ENCODE measurements around the gene GOLPH3L.
A peak's percentile ranks its signal among the peaks of the same experiment; 100 is the strongest.
"Not testable (repeated sequence)": the region's sequence is repeated elsewhere in the genome, so short reads cannot be mapped to it uniquely, and the experiment has no call there.

GOLPH3L gene

GRCh38 chr1:150696995-150697927 lies at the start of gene GOLPH3L:
TSS of gene GOLPH3L (minus strand) at chr1:150697154. CDS start at chr1:150694838, 2,316 bp downstream.
- DNase-seq, result peak; percentile 94

GRCh38 chr1:150730130-150730721 lies 33.3 kb upstream of the GOLPH3L start:
- DNase-seq, result no peak

- no peak for DNase-seq
These were observed 27.4 kb upstream of the GOLPH3L start for GRCh38 chr1:150724336-150724735.

GRCh38 chr1:150720703-150721102 lies 23.7 kb upstream of the GOLPH3L start, which contains the start of gene HORMAD1:
TSS of gene HORMAD1 (minus strand) at chr1:150720895. CDS start at chr1:150719505, 1,390 bp downstream.
- DNase-seq, result no peak

- no peak for DNase-seq
These were observed 23.1 kb upstream of the GOLPH3L start for GRCh38 chr1:150720098-150720497.

- no peak for DNase-seq
These were observed 21.4 kb upstream of the GOLPH3L start for GRCh38 chr1:150718225-150718891.

GRCh38 chr1:150709031-150709430 lies 12.1 kb upstream of the GOLPH3L start:
- DNase-seq, result not testable (repeated sequence)

GRCh38 chr1:150708595-150708994 lies 11.6 kb upstream of the GOLPH3L start:
- DNase-seq, result no peak

GRCh38 chr1:150706091-150706490 lies 9.1 kb upstream of the GOLPH3L start:
- no peak for DNase-seq

GRCh38 chr1:150703427-150703826 lies 6.5 kb upstream of the GOLPH3L start:
- no peak for DNase-seq

GRCh38 chr1:150696590-150696989 lies 364 bp downstream of the GOLPH3L start:
- DNase-seq, result no peak

GRCh38 chr1:150696162-150696561 lies 792 bp downstream of the GOLPH3L start:
- no peak for DNase-seq

GRCh38 chr1:150695561-150695960 lies 1.4 kb downstream of the GOLPH3L start:
- no peak for DNase-seq

GRCh38 chr1:150692720-150693119 lies 4.2 kb downstream of the GOLPH3L start:
- DNase-seq, result no peak

- DNase-seq, result no peak
These were observed 8.2 kb downstream of the GOLPH3L start for GRCh38 chr1:150688763-150689162.

GRCh38 chr1:150686275-150686674 lies 10.7 kb downstream of the GOLPH3L start:
- no peak for DNase-seq

GRCh38 chr1:150683914-150684313 lies 13.0 kb downstream of the GOLPH3L start:
- no peak for DNase-seq

GRCh38 chr1:150678988-150679387 lies 18.0 kb downstream of the GOLPH3L start:
- DNase-seq, result no peak

GRCh38 chr1:150674881-150675280 lies 22.1 kb downstream of the GOLPH3L start:
- no peak for DNase-seq

- no peak for DNase-seq
These were observed 33.6 kb downstream of the GOLPH3L start for GRCh38 chr1:150663321-150663720.

GRCh38 chr1:150662811-150663210 lies 34.1 kb downstream of the GOLPH3L start:
- no peak for DNase-seq

GRCh38 chr1:150661156-150661555 lies 35.8 kb downstream of the GOLPH3L start:
- DNase-seq, result no peak

GRCh38 chr1:150660584-150660983 lies 36.4 kb downstream of the GOLPH3L start:
- DNase-seq, result no peak

- DNase-seq, result not testable (repeated sequence)
These were observed 39.9 kb downstream of the GOLPH3L start for GRCh38 chr1:150657064-150657463.

Data from CD4-positive, alpha-beta T cell treated with Interleukin-15 for 1 hour (primary cell).